ENCODE results near the gene RAD21L1. TPM values are rescaled to one million over a fixed set of nuclear protein-coding genes. Genes with fewer than 3 reads are reported as not detected.
"Not testable (repeated sequence)": the region's sequence is repeated elsewhere in the genome, so short reads cannot be mapped to it uniquely, and the experiment has no call there.

The RAD21L1 gene
- polyA plus RNA-seq, 3 donors: not detected

- no peak for DNase-seq
Observed at GRCh38 chr20:1199212-1199873, 26.5 kb upstream of the RAD21L1 start.

- DNase-seq: no peak
Observed at GRCh38 chr20:1199964-1200363, 25.9 kb upstream of the RAD21L1 start.

GRCh38 chr20:1202762-1203504 lies 22.9 kb upstream of the RAD21L1 start, which contains the start of gene C20orf202:
Gene C20orf202 (plus strand): TSS chr20:1203454. CDS start chr20:1203586, 132 bp downstream.
- no peak for DNase-seq

DNA sequence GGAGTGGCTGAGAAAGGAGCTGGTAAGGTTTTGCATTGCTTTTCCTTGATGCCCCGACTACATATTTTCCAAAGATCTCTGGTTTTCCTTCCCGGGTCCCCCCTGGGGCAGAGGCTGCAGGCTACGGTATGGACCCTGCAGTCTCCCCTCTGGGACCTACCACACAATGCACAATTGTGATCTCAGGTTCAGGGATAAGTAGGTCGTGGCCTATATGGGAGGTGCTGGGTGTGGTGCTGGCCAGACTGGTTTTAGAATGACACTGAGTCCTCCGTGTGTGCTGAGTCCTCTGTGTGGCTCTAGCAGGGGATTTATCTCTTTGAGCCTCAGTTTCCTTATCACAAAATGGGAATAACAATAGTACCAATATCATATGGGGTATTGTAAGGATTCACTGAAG lies 22.2 kb upstream of the RAD21L1 start:
- DNase-seq: no peak

GRCh38 chr20:1204113-1204512 lies 21.7 kb upstream of the RAD21L1 start:
- no peak for DNase-seq

DNA sequence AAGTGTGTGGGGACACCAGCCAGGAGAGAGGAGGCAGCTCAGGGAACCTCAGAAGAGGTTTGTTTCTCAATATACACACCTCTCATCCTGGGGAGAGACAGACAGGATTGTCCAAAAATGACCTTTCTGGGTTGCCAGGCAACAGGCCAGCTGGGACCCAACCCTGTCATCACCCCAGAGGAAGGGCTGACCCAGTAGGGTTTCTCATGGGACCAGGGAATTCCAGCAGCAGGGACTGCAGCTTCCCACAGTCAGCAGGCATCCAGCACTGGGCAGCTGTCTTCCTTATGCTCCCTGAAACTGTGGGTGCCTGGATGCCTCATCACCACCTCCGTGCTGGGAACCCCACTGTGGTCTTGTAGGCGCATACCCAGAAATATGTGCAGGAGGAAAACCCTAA lies 21.3 kb upstream of the RAD21L1 start:
- no peak for DNase-seq

DNA sequence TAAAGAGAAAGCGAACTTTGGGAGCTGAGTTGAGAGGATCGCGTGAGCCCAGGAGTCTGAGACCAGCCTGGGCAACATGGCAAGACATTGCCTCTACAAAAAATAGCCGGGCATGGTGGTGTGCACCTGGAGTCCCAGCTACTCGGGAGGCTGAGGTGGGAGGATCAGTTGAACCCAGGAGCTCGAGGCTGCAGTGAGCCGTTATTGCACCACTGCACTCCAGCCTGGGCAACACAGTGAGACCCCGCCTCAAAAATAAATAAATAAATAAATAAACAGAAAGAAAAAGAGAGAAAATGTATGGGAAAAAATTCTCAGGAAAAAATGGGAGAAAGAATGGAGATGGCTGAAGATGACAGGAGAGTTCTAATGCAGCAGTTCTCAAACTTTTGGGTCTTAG lies 20.0 kb upstream of the RAD21L1 start:
- no peak for DNase-seq

DNA sequence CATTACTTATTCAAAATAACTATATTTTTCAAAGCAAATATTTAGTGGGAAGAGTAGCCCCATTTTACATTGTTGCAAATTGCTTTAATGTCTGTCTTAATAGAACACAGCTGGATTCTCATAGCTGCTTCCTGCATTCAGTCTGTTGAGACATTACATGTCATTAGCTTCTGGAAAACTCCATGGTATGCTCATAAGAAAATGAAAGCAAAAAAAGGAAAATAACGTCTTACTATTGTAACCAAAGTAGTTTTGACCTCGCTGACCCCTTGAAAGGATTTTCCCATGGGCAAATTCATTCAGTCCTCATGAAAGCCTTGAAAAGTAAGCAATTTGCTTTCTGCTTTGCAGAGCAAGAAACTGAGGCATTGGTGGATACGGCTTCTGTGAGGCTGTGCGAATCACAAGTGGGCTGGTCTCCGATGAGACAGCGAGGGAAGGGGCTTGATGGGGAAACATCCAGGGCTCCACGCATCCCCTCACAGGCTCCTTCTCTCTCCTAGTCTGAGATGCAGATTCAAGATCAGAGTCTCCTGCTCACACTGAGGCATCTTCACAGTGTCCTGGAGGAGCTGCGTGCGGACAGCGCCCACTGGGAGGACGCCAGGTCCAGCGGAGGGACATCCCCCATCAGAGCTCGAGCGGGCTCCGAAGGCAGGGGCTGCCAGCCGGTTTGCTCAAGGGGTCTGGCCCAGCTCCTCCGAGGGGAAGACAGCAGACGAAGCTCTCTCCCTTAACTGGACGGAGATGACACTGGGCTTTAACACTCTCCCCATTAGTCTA lies 19.3 kb upstream of the RAD21L1 start:
- no peak for DNase-seq

- no peak for DNase-seq
Observed at GRCh38 chr20:1207293-1207878, 18.5 kb upstream of the RAD21L1 start.

DNA sequence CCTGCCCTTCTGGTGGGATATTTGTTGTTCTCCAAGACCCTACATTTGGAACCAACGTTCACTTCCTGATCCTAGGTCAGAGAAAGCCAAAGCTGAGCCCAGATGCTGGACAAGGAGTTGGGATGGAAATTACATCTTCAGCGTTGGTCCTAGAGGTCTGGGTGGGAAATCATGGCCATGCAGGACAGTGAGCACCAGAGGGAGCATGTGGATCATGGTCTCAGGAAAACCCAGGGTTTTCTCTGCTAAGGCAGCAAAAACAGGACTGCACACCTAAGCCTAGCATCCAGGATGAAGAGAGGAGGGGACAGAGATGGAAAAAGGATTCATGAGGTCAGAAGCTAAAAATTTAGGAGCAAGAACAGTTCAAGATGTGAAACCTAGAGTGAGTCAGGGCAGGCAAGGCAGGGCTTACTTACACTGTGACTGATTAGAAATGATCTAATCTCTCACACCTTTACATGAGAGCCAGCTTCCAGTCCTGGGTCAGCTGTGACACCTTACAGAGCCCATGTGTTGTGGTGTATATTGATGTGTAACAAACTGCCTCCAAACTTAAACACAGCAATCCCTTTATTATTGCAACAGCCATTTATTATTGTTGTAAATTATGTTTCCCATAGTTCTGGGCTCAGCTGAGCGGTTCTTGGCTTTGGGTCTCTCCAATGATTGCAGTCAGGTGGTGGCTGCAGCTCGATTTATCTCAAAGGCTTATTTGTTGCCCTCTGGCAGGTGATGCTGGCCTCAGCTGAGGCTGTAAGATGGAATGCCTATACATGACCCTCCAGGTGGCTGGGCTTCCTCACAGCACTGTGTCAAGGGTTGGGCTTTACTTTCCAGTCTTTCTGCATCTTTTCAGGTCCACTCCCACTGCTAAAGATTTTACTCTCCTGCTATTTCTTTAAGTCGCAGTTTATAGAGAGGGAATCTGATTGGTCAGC lies 16.1 kb upstream of the RAD21L1 start:
- no peak for DNase-seq

GRCh38 chr20:1210501-1210900 lies 15.3 kb upstream of the RAD21L1 start:
- DNase-seq: no peak

DNA sequence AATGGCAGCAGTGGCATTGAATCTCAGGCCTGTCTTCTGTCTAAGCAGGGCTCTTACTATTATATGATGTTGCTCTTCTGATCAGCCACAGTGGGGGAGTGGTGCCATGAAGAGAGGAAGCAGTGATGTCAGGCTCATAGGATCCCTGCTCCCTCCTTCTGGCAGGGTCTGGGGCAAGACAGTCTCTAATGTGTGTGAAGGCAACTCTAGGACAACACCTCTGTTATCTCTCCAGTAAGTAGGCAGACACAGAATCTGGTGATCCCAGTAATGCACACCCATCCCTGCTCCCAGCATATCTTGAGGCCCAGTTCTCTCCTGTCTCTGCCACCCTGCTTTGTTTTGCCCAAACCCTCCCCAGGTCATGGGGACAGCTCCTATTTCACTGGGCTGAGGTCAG lies 13.8 kb upstream of the RAD21L1 start:
- no peak for DNase-seq

DNA sequence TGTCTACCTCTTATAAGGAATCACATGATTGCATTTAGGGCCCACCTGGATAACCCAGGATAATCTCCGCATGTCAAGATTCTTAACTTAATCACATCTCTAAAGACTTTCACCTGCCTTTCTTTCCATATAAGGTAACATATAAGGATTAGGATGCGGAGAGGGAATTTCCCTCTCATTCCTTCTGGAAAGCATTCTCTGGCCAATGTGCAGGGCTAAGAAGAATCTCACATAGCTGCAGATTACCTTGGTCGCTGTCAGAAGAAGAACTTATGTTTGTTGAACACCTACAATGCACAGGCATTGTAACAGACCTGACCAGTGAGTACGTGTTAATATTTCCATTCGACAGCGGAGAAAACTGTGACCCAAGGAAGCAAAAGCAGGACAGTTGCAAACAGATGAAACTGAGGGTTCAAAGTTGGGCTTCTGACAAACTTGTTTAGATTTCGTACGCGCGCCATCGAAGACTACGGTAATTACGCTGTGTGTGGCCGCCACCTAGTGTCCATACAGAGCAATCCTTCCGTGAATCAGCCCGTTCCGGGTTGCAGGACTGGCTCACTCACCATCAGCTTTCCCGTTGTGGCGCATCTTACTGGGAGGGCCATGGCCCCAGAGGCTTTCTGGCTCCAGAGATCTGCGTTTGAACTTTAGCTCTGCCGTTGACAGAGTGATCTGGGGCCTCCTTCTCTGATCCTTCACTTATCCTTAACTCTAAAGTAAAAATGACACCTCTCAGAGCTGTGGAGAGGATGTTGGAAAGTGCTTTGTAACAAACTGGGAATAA lies 13.0 kb upstream of the RAD21L1 start:
- peak; percentile 64 for DNase-seq

DNA sequence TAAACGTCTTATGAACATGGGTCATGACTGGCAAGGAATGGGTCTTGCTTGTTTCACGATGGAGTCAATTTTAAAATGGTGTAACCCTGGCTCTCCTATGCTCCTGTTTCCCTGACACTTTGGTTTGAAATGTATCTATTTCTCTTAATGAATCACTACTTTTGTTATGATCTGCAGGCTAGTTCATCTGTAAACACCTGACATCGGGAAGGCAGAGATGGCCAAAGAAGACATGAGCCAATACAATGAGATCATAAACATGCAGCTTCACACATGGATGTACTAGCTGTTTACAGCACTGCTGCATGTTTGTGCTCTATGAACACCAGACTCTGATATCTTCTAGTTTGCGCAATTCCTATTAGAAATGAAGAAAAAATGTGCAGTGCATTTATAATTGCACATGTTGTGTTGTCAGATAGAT lies 11.0 kb upstream of the RAD21L1 start:
- DNase-seq: no peak

GRCh38 chr20:1215386-1216170 lies 10.3 kb upstream of the RAD21L1 start:
- DNase-seq: no peak

GRCh38 chr20:1216527-1217427 lies 9.1 kb upstream of the RAD21L1 start:
- not testable (repeated sequence) for DNase-seq

- not testable (repeated sequence) for DNase-seq
Observed at GRCh38 chr20:1222750-1223149, 3.1 kb upstream of the RAD21L1 start.

GRCh38 chr20:1224205-1224890 lies 1.5 kb upstream of the RAD21L1 start:
- no peak for DNase-seq
